Spleen (tissue), 7 donors: Measurements from ENCODE around the gene POLA2.

Experiments used
- CTCF ChIP-seq, 11 experiments: fragments of 200-600 bp in 7 of 11; fragments of 450-650 bp in 4 of 11; sonication (generic) in 4 of 11; IDR thresholded peaks in 8 of 11; conservative IDR thresholded peaks in 3 of 11; 1 replicate in 7 of 11; 2 replicates in 4 of 11; pipeline versions ENCODE4 v1.4.0 to v1.8.0; 2016 to 2021; ENCODE audit warnings: antibody characterized with exemption in 11 of 11, inconsistent platforms in 4 of 11, mild to moderate bottlenecking in 1 of 11
- POLR2A ChIP-seq, 3 donors: fragments of 450-650 bp; IDR thresholded peaks; one replicate each; pipeline ENCODE4 v1.5.1; 2017; ENCODE audit warnings: antibody characterized with exemption in 3 of 3, mild to moderate bottlenecking in 1 of 3
- POLR2AphosphoS5 ChIP-seq, 3 donors: sonication (generic); formaldehyde crosslinking; IDR thresholded peaks; one replicate each; pipeline ENCODE4 v1.5.1; 2017; ENCODE audit warnings: antibody characterized with exemption in 3 of 3
- donor health status: DM: no; HTN: no; CAD: no; lungs with moderate emphysema.
- donor health status: DM: no; HTN: no; CAD: no.
- donor health status: DM: no; HTN: no; CAD: no.

- TF ChIP-seq POLR2AphosphoS5 (IDR thresholded peaks at IDR 0.05): no peak
- TF ChIP-seq CTCF (IDR thresholded peaks at IDR 0.05 in 8 of 11, conservative IDR thresholded peaks at IDR 0.05 in 3 of 11): no peak
- TF ChIP-seq POLR2A (IDR thresholded peaks at IDR 0.05): no peak
These were observed 35.4 kb downstream of the POLA2 start for GRCh38 chr11:65297026-65297672.
